GM12875 (cell line): ENCODE results near the gene CDH4.

Experiments used
- H3K4me3 ChIP-seq: one replicate; pipeline ENCODE4 v1.5.1; 2011; ENCODE audit warnings: low read depth, low read length, control low read depth
- CTCF ChIP-seq: IDR thresholded peaks from 2 replicates; pipeline ENCODE4 v1.5.1; 2011; ENCODE audit warnings: low read depth, mild to moderate bottlenecking, control low read depth, inconsistent platforms, low read length, moderate library complexity, borderline replicate concordance; ENCODE audit not compliant: insufficient read depth

CDH4 gene

DNA sequence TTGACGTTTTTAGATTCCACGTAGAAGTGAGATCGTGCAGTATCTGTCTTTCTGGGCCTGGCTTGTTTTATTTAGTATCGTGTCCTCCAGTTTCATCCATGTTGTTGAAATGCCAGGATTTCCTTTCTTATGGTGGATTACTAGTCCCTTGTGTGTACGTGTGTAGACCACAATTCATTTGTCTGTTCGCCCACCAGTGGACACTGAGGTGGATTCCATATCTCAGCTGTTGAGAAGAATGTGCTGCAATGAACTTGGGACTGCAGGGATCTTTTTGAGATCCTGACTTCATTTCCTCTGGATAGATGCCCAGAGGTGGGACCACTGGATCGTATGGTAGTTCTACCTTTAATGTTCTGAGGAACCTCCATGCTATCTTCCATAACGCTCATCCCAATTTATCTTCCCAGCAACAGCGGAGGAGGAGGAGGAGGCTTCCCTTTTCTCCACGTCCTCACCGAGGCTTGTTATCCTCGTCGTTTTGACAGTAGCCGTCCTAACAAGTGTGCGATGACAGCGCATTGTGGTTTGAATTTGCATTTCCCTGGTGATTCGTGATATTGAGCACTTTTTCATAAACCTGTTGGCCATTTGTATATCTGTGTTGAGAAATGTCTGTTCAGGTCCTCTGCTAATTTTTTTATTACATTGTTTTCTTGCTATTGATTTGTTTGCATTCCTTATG lies 62.4 kb downstream of the CDH4 start:
- no peak overlapping the region for H3K4me3 ChIP-seq
- no peak for TF ChIP-seq CTCF

- no peak for TF ChIP-seq CTCF
- H3K4me3 ChIP-seq = no peak overlapping the region
These were observed 63.3 kb downstream of the CDH4 start for GRCh38 chr20:61315319-61315718.

- H3K4me3 ChIP-seq = no peak overlapping the region
- no peak for TF ChIP-seq CTCF
These were observed 64.3 kb downstream of the CDH4 start for GRCh38 chr20:61316346-61316745.

DNA sequence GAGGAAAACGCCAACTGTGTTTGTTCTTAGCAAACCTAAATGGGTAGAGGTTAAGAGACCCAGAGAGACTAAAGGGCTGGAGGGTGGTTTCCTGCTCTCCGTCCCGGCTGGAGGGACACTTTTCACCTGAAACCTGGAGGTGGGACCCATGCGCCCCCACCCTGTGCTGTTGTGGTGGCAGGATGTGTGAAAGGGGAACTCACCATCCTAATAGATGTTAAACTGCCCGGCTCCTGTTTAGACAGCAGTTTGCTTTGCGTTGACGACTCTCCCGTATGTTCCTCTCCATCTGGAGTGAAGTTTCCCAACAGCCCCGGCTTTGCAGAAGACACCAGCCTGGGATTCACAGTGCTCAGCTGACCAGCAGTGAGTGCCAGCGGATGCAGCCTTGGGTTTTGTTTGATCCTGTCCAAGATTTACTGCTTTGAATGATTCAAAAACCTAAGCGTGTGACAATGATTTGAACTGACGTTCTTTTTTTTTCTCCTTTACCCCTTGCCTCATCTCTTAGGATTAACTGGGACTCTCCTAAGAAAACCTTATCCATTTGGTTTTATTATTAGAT lies 66.0 kb downstream of the CDH4 start:
- no peak for TF ChIP-seq CTCF
- H3K4me3 ChIP-seq = no peak overlapping the region

GRCh38 chr20:61320691-61321425 lies 68.8 kb downstream of the CDH4 start:
- TF ChIP-seq CTCF = no peak
- no peak overlapping the region for H3K4me3 ChIP-seq

- TF ChIP-seq CTCF = no peak
- no peak overlapping the region for H3K4me3 ChIP-seq
These were observed 69.4 kb downstream of the CDH4 start for GRCh38 chr20:61321481-61321880.
